ENCODE data around the gene ABI3. TPM values are rescaled to one million over a fixed set of nuclear protein-coding genes. Genes with fewer than 3 reads are reported as not detected.

ABI3 gene
- total and polyA plus RNA-seq, 4 donors, result 4.7 to 8.8 (median 5.5) TPM

- Histone ChIP-seq H3K4me1 (ENCODE audit: control insufficient read depth in 4 of 4, insufficient read depth in 4 of 4, low read length in 3 of 4) (peaks cover 0 to 15% (median 7%) of the 10 kb centered on the region in 4 donors), H3K4me3 (ENCODE audit: low read depth in 1 of 3, low read length in 3 of 3) (no peak overlapping the region), H3K9ac (ENCODE audit: low read depth in 1 of 2, low read length in 2 of 2) (no peak overlapping the region), H3K9me3 (ENCODE audit: control insufficient read depth in 4 of 4, low read length in 3 of 4) (no peaks in the 10 kb centered on the region), H3K36me3 (ENCODE audit: control insufficient read depth in 4 of 4, insufficient read depth in 3 of 4, low read depth in 1 of 4, low read length in 3 of 4) (no peaks in the 10 kb centered on the region), H3K27ac (ENCODE audit: low read depth in 1 of 2, low read length in 2 of 2) (no peak overlapping the region), H3K27me3 (ENCODE audit: control insufficient read depth in 4 of 4, insufficient read depth in 4 of 4, low read length in 3 of 4) (no peaks in the 10 kb centered on the region)
- TF ChIP-seq, protein P1, sequence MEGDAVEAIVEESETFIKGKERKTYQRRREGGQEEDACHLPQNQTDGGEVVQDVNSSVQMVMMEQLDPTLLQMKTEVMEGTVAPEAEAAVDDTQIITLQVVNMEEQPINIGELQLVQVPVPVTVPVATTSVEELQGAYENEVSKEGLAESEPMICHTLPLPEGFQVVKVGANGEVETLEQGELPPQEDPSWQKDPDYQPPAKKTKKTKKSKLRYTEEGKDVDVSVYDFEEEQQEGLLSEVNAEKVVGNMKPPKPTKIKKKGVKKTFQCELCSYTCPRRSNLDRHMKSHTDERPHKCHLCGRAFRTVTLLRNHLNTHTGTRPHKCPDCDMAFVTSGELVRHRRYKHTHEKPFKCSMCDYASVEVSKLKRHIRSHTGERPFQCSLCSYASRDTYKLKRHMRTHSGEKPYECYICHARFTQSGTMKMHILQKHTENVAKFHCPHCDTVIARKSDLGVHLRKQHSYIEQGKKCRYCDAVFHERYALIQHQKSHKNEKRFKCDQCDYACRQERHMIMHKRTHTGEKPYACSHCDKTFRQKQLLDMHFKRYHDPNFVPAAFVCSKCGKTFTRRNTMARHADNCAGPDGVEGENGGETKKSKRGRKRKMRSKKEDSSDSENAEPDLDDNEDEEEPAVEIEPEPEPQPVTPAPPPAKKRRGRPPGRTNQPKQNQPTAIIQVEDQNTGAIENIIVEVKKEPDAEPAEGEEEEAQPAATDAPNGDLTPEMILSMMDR (IDR thresholded peaks at IDR 0.05; ENCODE audit: low read depth, low read length, missing input control), result peak; percentile 66
- no peak for TF ChIP-seq HNF4G (IDR thresholded peaks at IDR 0.05)
- no peak for TF ChIP-seq REST (IDR thresholded peaks at IDR 0.05)
- TF ChIP-seq JUND (IDR thresholded peaks at IDR 0.05), result no peak
- no peak for TF ChIP-seq MAX (IDR thresholded peaks at IDR 0.05)
- no peak for TF ChIP-seq RXRA (IDR thresholded peaks at IDR 0.05)
- peak in 1 of 2 donors; percentile 65 for TF ChIP-seq RAD21 (IDR thresholded peaks at IDR 0.05)
- no peak for TF ChIP-seq ATF3 (IDR thresholded peaks at IDR 0.05)
- DNase-seq (ENCODE audit: low spot score), result peak; percentile 87
- 6% methylated on average over 31 of the region's 31 CpGs for WGBS
These were observed 13.2 kb downstream of the ABI3 start for GRCh38 chr17:49223517-49224197.

DNA sequence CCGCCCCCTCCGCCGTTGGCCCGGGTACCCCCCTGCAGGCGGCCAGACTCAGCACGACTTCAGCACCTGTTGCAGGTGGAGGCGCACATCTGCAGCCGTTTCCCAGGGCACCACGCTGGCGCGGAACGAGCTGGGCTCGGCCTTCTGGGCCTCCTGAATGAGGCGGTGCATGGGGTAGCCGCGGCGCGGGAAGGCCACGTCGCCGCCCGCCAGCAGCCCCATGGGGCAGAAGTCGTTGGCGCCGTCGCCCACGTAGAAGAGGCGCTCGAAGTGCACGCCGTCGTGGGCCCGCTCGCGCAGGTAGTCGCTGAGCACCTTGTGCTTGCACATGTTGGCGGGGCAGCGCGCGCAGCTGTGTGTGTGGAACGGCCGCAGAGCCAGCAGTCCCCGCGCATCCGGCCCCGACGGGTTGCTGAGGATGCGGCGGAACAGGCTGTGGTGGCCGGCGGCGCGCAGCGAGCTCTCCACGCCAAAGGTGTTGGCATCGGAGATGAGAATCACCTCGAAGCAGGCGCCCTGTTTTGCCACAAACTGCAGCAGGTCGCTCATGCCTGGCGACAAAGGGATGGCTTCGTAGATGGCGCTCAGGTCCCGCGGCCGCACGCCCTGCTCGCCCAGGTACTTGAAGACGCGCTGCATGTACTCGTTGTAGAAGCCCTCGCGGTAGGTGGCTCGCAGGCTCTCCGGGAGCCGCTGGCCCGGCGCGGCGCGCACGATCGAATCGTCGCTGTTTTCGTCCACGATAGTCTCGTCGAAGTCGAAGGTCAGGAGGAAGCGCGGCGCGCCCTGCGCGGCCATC lies 13.9 kb downstream of the ABI3 start:
- H3K4me3 ChIP-seq (ENCODE audit: low read depth in 1 of 3, low read length in 3 of 3), result no peak overlapping the region
- no peaks in the 10 kb centered on the region for H3K36me3 ChIP-seq (ENCODE audit: control insufficient read depth in 4 of 4, insufficient read depth in 3 of 4, low read depth in 1 of 4, low read length in 3 of 4)
- peak; percentile 59 for DNase-seq (ENCODE audit: low spot score)
- H3K4me1 ChIP-seq (ENCODE audit: control insufficient read depth in 4 of 4, insufficient read depth in 4 of 4, low read length in 3 of 4), result peaks cover 0 to 15% (median 7%) of the 10 kb centered on the region in 4 donors
- no peak overlapping the region for H3K27ac ChIP-seq (ENCODE audit: low read depth in 1 of 2, low read length in 2 of 2)
- H3K9me3 ChIP-seq (ENCODE audit: control insufficient read depth in 4 of 4, low read length in 3 of 4), result no peaks in the 10 kb centered on the region
- H3K9ac ChIP-seq (ENCODE audit: low read depth in 1 of 2, low read length in 2 of 2), result no peak overlapping the region
- 3% methylated on average over 95 of the region's 95 CpGs for WGBS
- no peaks in the 10 kb centered on the region for H3K27me3 ChIP-seq (ENCODE audit: control insufficient read depth in 4 of 4, insufficient read depth in 4 of 4, low read length in 3 of 4)
- no peak for TF ChIP-seq JUND (IDR thresholded peaks at IDR 0.05)
- no peak for TF ChIP-seq HNF4A (conservative IDR thresholded peaks at IDR 0.05)
- TF ChIP-seq EGR1 (IDR thresholded peaks at IDR 0.05; ENCODE audit: low read depth in 2 of 2), result no peak
- TF ChIP-seq TAF1 (conservative IDR thresholded peaks at IDR 0.05), result no peak
- no peak for TF ChIP-seq ATF3 (IDR thresholded peaks at IDR 0.05)
- no peak for TF ChIP-seq MAX (IDR thresholded peaks at IDR 0.05)
- no peak for TF ChIP-seq HNF4G (IDR thresholded peaks at IDR 0.05)
- TF ChIP-seq SP1 (IDR thresholded peaks at IDR 0.05), result no peak
- no peak for TF ChIP-seq GABPA (IDR thresholded peaks at IDR 0.05 in 1 of 2, conservative IDR thresholded peaks at IDR 0.05 in 1 of 2)
- TF ChIP-seq NR2F2 (IDR thresholded peaks at IDR 0.05), result no peak
- TF ChIP-seq RXRA (IDR thresholded peaks at IDR 0.05), result no peak
- no peak for TF ChIP-seq YY1 (IDR thresholded peaks at IDR 0.05)
- no peak for TF ChIP-seq FOXA2 (IDR thresholded peaks at IDR 0.05)
- TF ChIP-seq FOXA1 (IDR thresholded peaks at IDR 0.05), result no peak
- TF ChIP-seq, protein P1 (IDR thresholded peaks at IDR 0.05; ENCODE audit: low read depth, low read length, missing input control), result no peak
- TF ChIP-seq RAD21 (IDR thresholded peaks at IDR 0.05), result no peak
- TF ChIP-seq ZBTB33 (IDR thresholded peaks at IDR 0.05), result no peak
